Activated B cell treated with CpG ODN at 0.5 μM for 24 hours (primary cell): Measurements from ENCODE around the gene BRME1. TPM values are rescaled to one million over a fixed set of nuclear protein-coding genes. Genes with fewer than 3 reads are reported as not detected.
A peak's percentile ranks its signal among the peaks of the same experiment; 100 is the strongest.

Experiments
- ATAC-seq: fragments of 200-7000 bp; cut with Tn5 transposase; one replicate; pipeline ENCODE4 v1.10.0; 2021; ENCODE audit warnings: low read depth, mild to moderate bottlenecking, moderate library complexity
- CTCF ChIA-PET: fragments of 350-600 bp; sonication (Branson Sonifier 250); formaldehyde crosslinking; loops from one replicate; lab custom pipeline; 2021; ENCODE audit warnings: antibody characterized with exemption; lab: Charles Lee
- POLR2A ChIA-PET: fragments of 350-600 bp; sonication (Branson Sonifier 250); formaldehyde crosslinking; loops from one replicate; lab custom pipeline; 2021; ENCODE audit warnings: antibody characterized with exemption; lab: Charles Lee
- DNase-seq: peaks from one replicate; pipeline ENCODE4 v3.0.0; 2022
- H3K27ac Mint-ChIP-seq: one replicate; pipeline ENCODE4 v1.8.0; 2020; ENCODE audit warnings: mixed read lengths
- H3K27me3 Mint-ChIP-seq: one replicate; pipeline ENCODE4 v1.8.0; 2021; ENCODE audit warnings: mixed read lengths
- H3K36me3 Mint-ChIP-seq: one replicate; pipeline ENCODE4 v1.8.0; 2021; ENCODE audit warnings: low read depth, mixed read lengths
- H3K4me1 Mint-ChIP-seq: one replicate; pipeline ENCODE4 v1.8.0; 2021; ENCODE audit warnings: mixed read lengths
- H3K4me3 Mint-ChIP-seq: one replicate; pipeline ENCODE4 v1.8.0; 2020; ENCODE audit warnings: mild to moderate bottlenecking, mixed read lengths
- H3K9me3 Mint-ChIP-seq: one replicate; pipeline ENCODE4 v1.8.0; 2020; ENCODE audit warnings: mixed read lengths
- intact Hi-C: fragments of 100-400 bp; cut with micrococcal nuclease; formaldehyde crosslinking; loops from one replicate; pipeline ENCODE4 v1.15.1; 2024
- total RNA-seq: library from RNA; stranded (reverse); gene quantifications from 2 replicates; pipeline ENCODE4 v1.2.3, GENCODE V29; 2022
- TF ChIP-seq, protein P1 (sequence below): fragments of 200-600 bp; IDR thresholded peaks from one replicate; pipeline ENCODE4 v1.8.0; 2022; ENCODE audit warnings: antibody characterized with exemption, mild to moderate bottlenecking

BRME1 gene
- total RNA-seq, 1 donor from 2014 or later: 2.0 TPM

DNA sequence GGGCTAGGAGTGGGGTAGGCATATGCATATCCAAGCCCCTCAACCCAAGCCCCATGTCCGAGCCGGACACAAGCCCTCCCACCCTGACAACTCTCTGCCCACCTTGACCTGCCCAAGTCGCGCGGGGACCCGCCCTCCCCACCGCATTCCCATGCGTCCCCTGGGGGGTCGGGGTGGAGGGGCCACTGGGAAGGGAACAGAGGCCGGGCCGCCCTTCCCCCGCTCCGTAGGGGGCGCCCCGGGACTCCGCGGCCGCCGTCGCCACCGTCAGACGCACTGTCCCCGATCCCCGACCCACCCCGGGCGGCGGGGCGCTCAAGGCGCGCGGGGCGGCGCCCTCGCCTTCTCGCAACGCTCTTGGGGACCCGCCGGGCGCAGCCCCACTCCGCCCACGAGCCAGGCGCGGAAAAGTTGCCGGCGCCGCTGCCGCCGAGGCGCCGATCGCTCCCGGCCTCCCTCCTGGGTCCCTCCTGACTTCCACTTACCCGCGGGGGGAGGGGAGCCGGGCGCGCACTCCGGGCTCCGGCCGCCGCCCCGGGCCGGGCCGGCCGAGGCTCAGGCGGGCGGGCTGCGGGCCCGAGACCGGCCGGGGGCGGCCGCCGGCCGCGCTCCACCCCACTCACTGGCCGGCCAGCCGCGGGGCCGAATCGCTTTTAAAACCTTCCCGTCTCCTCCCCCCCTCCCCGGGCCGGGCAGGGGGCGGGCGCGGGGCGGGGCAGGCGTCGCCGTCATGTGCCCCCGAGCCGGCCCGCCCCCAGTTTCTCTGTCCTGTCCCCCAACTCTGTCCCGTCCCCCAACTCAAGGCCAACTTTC is 63.4 kb downstream of the BRME1 start:
- Mint-ChIP-seq H3K27ac (peak overlapping the region; percentile 92), H3K27me3 (no peaks in the 10 kb centered on the region), H3K4me1 (peaks cover 76% of the 10 kb centered on the region), H3K9me3 (no peaks in the 10 kb centered on the region), H3K36me3 (peaks cover 2% of the 10 kb centered on the region), H3K4me3 (peak overlapping the region; percentile 88)
- POLR2A ChIA-PET: interaction anchor here (0.6 to 5.2 kb wide), 5 partner anchors 19 to 68 kb away, joined by 5 to 33 read pairs (median 7); partner anchors contain the start of genes C19orf53 and ZSWIM4
- TF ChIP-seq, protein P1, sequence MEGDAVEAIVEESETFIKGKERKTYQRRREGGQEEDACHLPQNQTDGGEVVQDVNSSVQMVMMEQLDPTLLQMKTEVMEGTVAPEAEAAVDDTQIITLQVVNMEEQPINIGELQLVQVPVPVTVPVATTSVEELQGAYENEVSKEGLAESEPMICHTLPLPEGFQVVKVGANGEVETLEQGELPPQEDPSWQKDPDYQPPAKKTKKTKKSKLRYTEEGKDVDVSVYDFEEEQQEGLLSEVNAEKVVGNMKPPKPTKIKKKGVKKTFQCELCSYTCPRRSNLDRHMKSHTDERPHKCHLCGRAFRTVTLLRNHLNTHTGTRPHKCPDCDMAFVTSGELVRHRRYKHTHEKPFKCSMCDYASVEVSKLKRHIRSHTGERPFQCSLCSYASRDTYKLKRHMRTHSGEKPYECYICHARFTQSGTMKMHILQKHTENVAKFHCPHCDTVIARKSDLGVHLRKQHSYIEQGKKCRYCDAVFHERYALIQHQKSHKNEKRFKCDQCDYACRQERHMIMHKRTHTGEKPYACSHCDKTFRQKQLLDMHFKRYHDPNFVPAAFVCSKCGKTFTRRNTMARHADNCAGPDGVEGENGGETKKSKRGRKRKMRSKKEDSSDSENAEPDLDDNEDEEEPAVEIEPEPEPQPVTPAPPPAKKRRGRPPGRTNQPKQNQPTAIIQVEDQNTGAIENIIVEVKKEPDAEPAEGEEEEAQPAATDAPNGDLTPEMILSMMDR: no peak
- ATAC-seq (peak; percentile 6), DNase-seq (peak; percentile 78)
- CTCF ChIA-PET: interaction anchor here (1.5 to 1.6 kb wide), 2 partner anchors 20 to 48 kb away, joined by 4 read pairs; partner anchors contain the start of gene ZSWIM4
- intact Hi-C loops: no loop called here

DNA sequence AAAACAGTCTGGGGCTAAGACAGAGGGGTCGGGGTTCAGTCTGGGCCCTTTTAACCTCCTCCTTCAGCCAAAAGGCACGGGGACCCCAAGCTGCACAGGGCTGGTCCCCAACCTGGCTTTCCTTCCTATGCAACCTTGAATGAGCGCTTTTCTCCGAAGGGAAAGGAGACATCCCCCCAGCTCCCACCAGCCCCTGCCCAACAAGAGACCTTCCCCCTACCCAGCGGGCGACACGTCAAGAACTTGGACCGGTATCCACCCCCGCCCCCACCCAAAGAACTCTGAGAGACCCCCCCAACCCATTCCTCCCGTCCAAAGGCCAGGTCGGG is 64.0 kb downstream of the BRME1 start:
- POLR2A ChIA-PET: interaction anchor here (0.6 to 5.2 kb wide), 7 partner anchors 9 to 165 kb away, joined by 3 to 35 read pairs (median 7); partner anchors contain the start of genes C19orf53, RFX1 and ZSWIM4
- intact Hi-C loops: no loop called here

DNA sequence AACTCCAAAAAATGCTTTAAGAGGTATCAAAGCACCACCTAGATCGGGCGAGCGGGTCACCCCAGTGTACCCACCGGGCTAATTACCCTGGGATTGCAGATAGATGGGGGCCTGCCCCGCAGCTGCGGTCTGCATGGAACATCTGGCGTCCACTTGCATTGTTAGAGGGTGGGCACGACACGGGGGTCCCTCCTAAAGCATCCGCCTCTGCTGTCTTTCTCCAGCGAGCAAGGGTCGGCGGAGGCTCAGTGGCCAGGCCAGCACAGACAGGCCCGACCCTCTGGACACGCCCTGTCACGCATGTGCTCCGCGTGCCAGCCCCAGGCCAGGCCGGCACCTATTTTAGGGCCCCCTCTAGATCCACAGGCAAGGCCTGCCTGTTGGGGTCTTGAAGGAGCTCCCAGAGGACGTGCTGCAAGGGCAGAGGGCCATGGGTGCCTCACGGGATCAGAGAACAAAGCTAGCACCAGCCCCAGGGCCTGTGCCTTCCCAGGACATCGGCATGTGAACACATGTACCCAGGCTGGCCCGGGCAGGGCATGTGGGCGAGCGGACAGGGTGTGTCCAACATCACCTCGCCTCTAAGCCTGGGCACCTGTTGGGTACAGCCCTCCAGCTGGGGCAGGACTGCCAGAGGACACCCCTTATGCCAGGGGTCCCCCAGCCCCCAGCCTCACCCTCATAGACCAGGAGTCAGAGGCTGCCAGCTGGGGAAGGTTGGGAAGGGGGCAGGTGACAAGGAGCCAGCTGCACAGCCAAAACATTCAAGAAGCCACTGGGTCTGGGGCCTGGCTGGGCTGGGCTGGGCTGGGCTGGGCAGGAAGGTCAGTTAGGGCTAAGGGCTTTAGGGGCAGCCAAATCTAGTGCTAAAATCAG is 64.6 kb downstream of the BRME1 start:
- DNase-seq (peak; percentile 58), ATAC-seq (no peak)
- CTCF ChIA-PET: interaction anchor here (1.5 to 1.6 kb wide), 2 partner anchors 21 to 47 kb away, joined by 4 read pairs; partner anchors contain the start of gene ZSWIM4
- Mint-ChIP-seq H3K27ac (peak overlapping the region; percentile 92), H3K27me3 (no peaks in the 10 kb centered on the region), H3K36me3 (peaks cover 2% of the 10 kb centered on the region), H3K9me3 (no peaks in the 10 kb centered on the region), H3K4me1 (peaks cover 82% of the 10 kb centered on the region), H3K4me3 (peak overlapping the region; percentile 86)
- intact Hi-C loops: no loop called here
- POLR2A ChIA-PET: interaction anchor here (0.9 to 5.2 kb wide), 8 partner anchors 10 to 165 kb away, joined by 3 to 35 read pairs (median 16); partner anchors contain the start of genes C19orf53, RFX1 and ZSWIM4
- TF ChIP-seq, protein P1: no peak

More for the DNA sequence above, 64.0 kb downstream of the BRME1 start:
- no peak for ATAC-seq
- H3K36me3 Mint-ChIP-seq: peaks cover 2% of the 10 kb centered on the region
- no peak for DNase-seq
- TF ChIP-seq, protein P1: no peak
- no peaks in the 10 kb centered on the region for H3K9me3 Mint-ChIP-seq
- peak overlapping the region; percentile 86 for H3K4me3 Mint-ChIP-seq
- no peaks in the 10 kb centered on the region for H3K27me3 Mint-ChIP-seq
- H3K27ac Mint-ChIP-seq: peak overlapping the region; percentile 92
- CTCF ChIA-PET: interaction anchor here (1.5 to 1.6 kb wide), 2 partner anchors 20 to 47 kb away, joined by 4 read pairs; partner anchors contain the start of gene ZSWIM4
- H3K4me1 Mint-ChIP-seq: peaks cover 82% of the 10 kb centered on the region

DNA sequence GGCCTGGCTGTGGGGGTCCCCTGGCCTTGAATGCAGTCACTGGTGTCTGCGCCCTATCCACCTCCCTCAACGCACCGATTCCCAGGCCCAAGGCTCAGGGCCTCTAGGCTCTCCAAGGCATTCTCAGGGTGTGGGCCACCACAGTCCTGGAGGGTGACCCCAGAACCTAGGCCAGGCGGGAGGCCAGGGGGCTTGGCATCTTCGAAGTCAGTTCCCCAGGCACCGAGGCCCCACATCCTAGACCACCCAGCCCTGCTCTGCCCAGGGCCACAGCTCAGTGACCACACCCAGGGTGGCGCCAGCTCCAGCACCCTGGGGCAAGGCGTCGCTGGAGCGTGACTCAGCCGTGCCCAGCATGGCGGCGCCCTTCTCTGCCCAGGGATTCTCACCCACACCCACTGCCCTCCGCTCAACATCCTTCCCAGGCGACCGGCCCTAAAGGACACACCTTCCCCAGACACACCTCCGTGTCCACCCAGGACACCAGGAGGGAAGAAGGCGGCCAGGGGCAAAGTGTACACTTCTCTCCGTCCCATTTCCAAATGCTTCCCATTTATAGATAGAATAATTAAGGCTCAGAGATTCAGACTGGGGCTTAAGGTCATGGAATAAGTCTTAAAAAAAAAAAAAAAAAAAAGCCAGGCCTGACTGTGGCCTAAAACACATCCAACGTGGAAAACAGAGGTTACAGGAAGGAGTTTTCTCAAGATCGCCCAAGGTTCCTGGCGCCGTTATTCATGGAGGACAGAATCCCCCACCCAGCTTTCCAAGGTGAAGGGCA is 65.4 kb downstream of the BRME1 start:
- Mint-ChIP-seq H3K4me1 (peaks cover 82% of the 10 kb centered on the region), H3K9me3 (no peaks in the 10 kb centered on the region), H3K27ac (peak overlapping the region; percentile 92), H3K27me3 (no peaks in the 10 kb centered on the region), H3K36me3 (peaks cover 5% of the 10 kb centered on the region), H3K4me3 (peak overlapping the region; percentile 86)
- ChIA-PET POLR2A (interaction anchor here (0.5 to 5.2 kb wide), 13 partner anchors 10 to 688 kb away, joined by 3 to 35 read pairs (median 8); partner anchors contain the start of genes C19orf53 and ZSWIM4), CTCF (interaction anchor here (1.5 to 1.6 kb wide), 2 partner anchors 22 to 46 kb away, joined by 4 read pairs; partner anchors contain the start of gene ZSWIM4)
- TF ChIP-seq, protein P1: no peak
- ATAC-seq: no peak
- peak; percentile 41 for DNase-seq
- intact Hi-C loops: no loop called here
